Measurements from ENCODE around the gene TIMP4.

TIMP4 gene

GRCh38 chr3:12175844-12176453 is 17.2 kb upstream of the TIMP4 start:
- in situ Hi-C loops (cut with MboI; ENCODE audit: low pct_unique_long_range_greater_than_20kb, low sequenced_read_pairs, unreplicated experiment) = no loop called here
- peak; percentile 63 for DNase-seq (ENCODE audit: low spot score)

DNA sequence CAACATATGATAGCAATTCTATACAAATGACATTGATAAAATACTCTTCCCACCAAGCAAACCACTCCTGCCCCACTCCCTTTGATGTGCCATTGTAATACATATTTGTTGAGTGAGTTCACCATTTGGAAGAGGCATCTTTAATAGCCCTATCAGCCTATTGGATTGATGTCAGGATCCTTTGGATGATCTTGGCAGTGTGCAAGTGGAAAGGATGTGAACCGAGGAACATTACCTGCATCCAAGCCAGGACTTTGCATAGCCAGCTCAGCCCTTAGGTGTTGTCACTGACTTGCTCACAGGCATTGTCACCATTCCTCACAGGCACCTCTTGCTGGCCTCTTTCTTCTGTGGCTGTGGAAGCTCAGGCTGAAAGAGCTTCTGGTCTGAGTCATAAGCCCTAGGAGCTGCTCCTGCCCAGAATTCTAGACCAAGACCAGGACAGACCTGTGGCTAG is 16.5 kb upstream of the TIMP4 start:
- no peak for DNase-seq (ENCODE audit: low spot score)
- TF ChIP-seq CTCF (IDR thresholded peaks at IDR 0.05; ENCODE audit: extremely low read depth, insufficient read depth, missing control alignments) = no peak
- in situ Hi-C loops (cut with MboI; ENCODE audit: low pct_unique_long_range_greater_than_20kb, low sequenced_read_pairs, unreplicated experiment) = no loop called here

More at GRCh38 chr3:12175844-12176453, 17.2 kb upstream of the TIMP4 start:
- peak; percentile 87 for TF ChIP-seq CTCF (IDR thresholded peaks at IDR 0.05; ENCODE audit: extremely low read depth, insufficient read depth, missing control alignments)

DNA sequence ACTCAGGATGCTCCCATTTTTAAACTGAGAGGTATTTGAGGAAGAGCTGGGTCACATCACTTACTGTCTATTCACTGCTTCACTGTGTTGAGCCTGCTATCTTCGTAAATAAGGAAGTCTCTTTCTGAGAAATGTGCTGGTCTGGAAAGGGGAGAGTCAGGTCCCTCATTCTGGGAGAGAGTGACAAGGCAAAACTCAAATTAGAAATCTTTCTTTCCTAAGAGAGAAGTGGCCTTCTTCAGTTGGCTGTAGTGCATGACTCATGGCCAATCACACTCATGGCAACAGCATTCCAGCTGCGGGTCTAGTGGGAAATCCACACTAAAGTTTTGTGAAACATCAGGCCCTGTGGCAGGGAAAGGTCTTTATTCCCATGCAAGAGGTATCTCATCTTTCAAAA is 11.5 kb upstream of the TIMP4 start:
- in situ Hi-C loops (cut with MboI; ENCODE audit: low pct_unique_long_range_greater_than_20kb, low sequenced_read_pairs, unreplicated experiment) = no loop called here
- no peak for DNase-seq (ENCODE audit: low spot score)
- TF ChIP-seq CTCF (IDR thresholded peaks at IDR 0.05; ENCODE audit: extremely low read depth, insufficient read depth, missing control alignments) = no peak

- DNase-seq (ENCODE audit: low spot score) = no peak
- in situ Hi-C loops (cut with MboI; ENCODE audit: low pct_unique_long_range_greater_than_20kb, low sequenced_read_pairs, unreplicated experiment) = no loop called here
- no peak for TF ChIP-seq CTCF (IDR thresholded peaks at IDR 0.05; ENCODE audit: extremely low read depth, insufficient read depth, missing control alignments)
Measured at GRCh38 chr3:12165909-12166308, 7.2 kb upstream of the TIMP4 start.

DNA sequence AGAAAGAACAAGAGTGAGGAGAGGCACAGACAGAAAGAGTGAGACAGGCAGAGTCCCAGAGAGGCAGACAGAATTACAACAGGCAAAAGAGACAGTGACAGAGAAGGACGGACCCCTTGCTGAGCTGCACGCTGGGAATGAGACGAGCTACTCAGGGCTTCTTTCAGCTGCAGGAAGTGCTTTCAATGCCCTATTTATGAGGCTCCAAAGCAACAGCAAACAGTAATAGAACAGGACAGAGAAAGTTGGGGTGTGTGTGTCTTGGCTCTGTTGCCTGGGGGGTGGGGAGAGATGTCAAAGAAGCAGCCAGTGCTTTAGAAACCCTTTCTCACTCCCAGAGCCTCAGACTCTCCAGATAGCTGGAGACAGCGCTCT is 502 bp upstream of the TIMP4 start:
- in situ Hi-C loops (cut with MboI; ENCODE audit: low pct_unique_long_range_greater_than_20kb, low sequenced_read_pairs, unreplicated experiment) = no loop called here
- DNase-seq (ENCODE audit: low spot score) = no peak
- no peak for TF ChIP-seq CTCF (IDR thresholded peaks at IDR 0.05; ENCODE audit: extremely low read depth, insufficient read depth, missing control alignments)

DNA sequence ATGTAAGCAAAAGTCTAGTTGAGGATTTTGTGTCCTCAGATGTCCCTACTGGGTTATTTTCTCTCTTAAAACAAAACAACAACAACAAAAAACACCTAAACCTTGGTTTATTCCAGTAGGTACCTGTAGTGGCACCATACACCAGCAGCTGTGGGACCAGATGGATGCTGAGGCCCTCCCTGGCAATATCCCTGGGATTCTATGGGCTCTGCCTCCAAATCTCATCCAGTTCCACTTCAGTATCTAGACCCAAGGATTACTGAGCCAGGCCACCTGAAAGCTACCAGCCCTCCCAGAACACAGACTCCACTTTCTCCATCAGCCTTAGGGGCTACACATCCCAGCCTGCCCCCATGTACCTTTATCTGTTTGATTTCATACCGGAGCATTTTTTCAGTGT is 1.7 kb downstream of the TIMP4 start:
- TF ChIP-seq CTCF (IDR thresholded peaks at IDR 0.05; ENCODE audit: extremely low read depth, insufficient read depth, missing control alignments) = no peak
- in situ Hi-C loops (cut with MboI; ENCODE audit: low pct_unique_long_range_greater_than_20kb, low sequenced_read_pairs, unreplicated experiment) = no loop called here
- DNase-seq (ENCODE audit: low spot score) = no peak

All from GM13977 (cell line).